GM12878 (cell line): ENCODE measurements around the gene MPZL1. TPM values are rescaled to one million over a fixed set of nuclear protein-coding genes. Genes with fewer than 3 reads are reported as not detected.
A peak's percentile ranks its signal among the peaks of the same experiment; 100 is the strongest.

Source experiments
- ATAC-seq: fragments of 200-7000 bp; cut with Tn5 transposase; 3 replicates; pipeline ENCODE4 v1.9.1; 2020; ENCODE audit warnings: mild to moderate bottlenecking, moderate library complexity
- BruUV-seq: library from RNA; stranded (reverse); fragments of 400-500 nt; replicated peaks from 2 replicates; lab custom pipeline; 2021; lab: Mats Ljungman, UMichigan
- CTCF ChIA-PET: fragments of 300-600 bp; sonication (Branson Sonifier 250); formaldehyde crosslinking; extraction: SDS; loops from one replicate; lab custom pipeline; 2021; ENCODE audit warnings: inconsistent platforms; lab: Yijun Ruan, JAX
- POLR2A ChIA-PET: fragments of 350-600 bp; formaldehyde crosslinking; extraction: SDS; loops from one replicate; lab custom pipeline; 2021; ENCODE audit warnings: inconsistent platforms; lab: Charles Lee
- RAD21 ChIA-PET: fragments of 300-600 bp; sonication (Branson Sonifier 250); formaldehyde crosslinking; loops from one replicate; lab custom pipeline; 2023; ENCODE audit warnings: antibody characterized with exemption; ENCODE audit not compliant: unreplicated experiment; lab: Charles Lee
- SMC1A ChIA-PET: fragments of 300-600 bp; sonication (Branson Sonifier 250); formaldehyde crosslinking; loops from one replicate; lab custom pipeline; 2023; ENCODE audit not compliant: unreplicated experiment, uncharacterized antibody; lab: Charles Lee
- DNase-seq: peaks from one replicate; pipeline ENCODE4 v3.0.0-alpha.2; 2011; ENCODE audit warnings: low read depth, low spot score
- FAIRE-seq: peaks from 3 replicates; lab custom pipeline; 2011; peaks lifted over from hg19 to GRCh38; lab: Jason Lieb, UNC
- H2AFZ ChIP-seq: 2 replicates; pipeline ENCODE4 v1.6.0; 2011; ENCODE audit warnings: low read depth, low read length, control low read depth; ENCODE audit not compliant: control insufficient read depth
- H3K27ac ChIP-seq: 2 replicates; pipeline ENCODE4 v1.5.1; 2011; ENCODE audit warnings: control low read depth; ENCODE audit not compliant: control insufficient read depth, insufficient read depth
- H3K27me3 ChIP-seq, 2 experiments: replicated peaks in 1 of 2; 2 replicates each; pipeline versions ENCODE4 v1.6.0 to v1.6.1; 2011; ENCODE audit warnings: low read length in 1 of 2; ENCODE audit not compliant: control insufficient read depth in 2 of 2, insufficient read depth in 2 of 2
- H3K36me3 ChIP-seq, 2 experiments: 2 replicates each; pipeline ENCODE4 v1.5.1; 2011; ENCODE audit warnings: low read length in 1 of 2; ENCODE audit not compliant: control insufficient read depth in 2 of 2, insufficient read depth in 2 of 2
- H3K4me1 ChIP-seq: 2 replicates; pipeline ENCODE4 v1.6.1; 2011; ENCODE audit warnings: mild to moderate bottlenecking, low read length, moderate library complexity, mixed read lengths; ENCODE audit not compliant: control insufficient read depth, insufficient read depth
- H3K4me2 ChIP-seq: 2 replicates; pipeline ENCODE4 v1.6.0; 2011; ENCODE audit warnings: control low read depth; ENCODE audit not compliant: control insufficient read depth, insufficient read depth
- H3K4me3 ChIP-seq: fragments of 200-600 bp; sonication (generic); 2 replicates; pipeline ENCODE4 v1.5.1; 2016
- H3K79me2 ChIP-seq: 2 replicates; pipeline ENCODE4 v1.6.0; 2011; ENCODE audit warnings: low read length; ENCODE audit not compliant: control insufficient read depth, insufficient read depth
- H3K9ac ChIP-seq: 2 replicates; pipeline ENCODE4 v1.8.0; 2011; ENCODE audit warnings: low read length, control low read depth, mixed read lengths; ENCODE audit not compliant: control insufficient read depth, insufficient read depth
- H3K9me3 ChIP-seq: replicated peaks from 3 replicates; pipeline ENCODE4 v1.5.1; 2011; ENCODE audit warnings: mild to moderate bottlenecking, low read length; ENCODE audit not compliant: control insufficient read depth, insufficient read depth
- H4K20me1 ChIP-seq: 2 replicates; pipeline ENCODE4 v1.6.0; 2011; ENCODE audit not compliant: control insufficient read depth, insufficient read depth
- BACH1 ChIP-seq: fragments of 450-650 bp; IDR thresholded peaks from 2 replicates; pipeline ENCODE4 v1.6.1; 2017; ENCODE audit warnings: mild to moderate bottlenecking, borderline replicate concordance
- CREM ChIP-seq: IDR thresholded peaks from 2 replicates; pipeline ENCODE4 v1.6.1; 2014; ENCODE audit warnings: antibody characterized with exemption, low read depth
- EZH2 ChIP-seq: IDR thresholded peaks from 2 replicates; pipeline ENCODE4 v1.6.1; 2012; ENCODE audit warnings: low read depth, mild to moderate bottlenecking, control low read depth, inconsistent platforms, low read length, borderline replicate concordance; ENCODE audit not compliant: control insufficient read depth
- IKZF1 ChIP-seq: fragments of 450-650 bp; conservative IDR thresholded peaks from 2 replicates; pipeline ENCODE4 v1.6.1; 2017; ENCODE audit warnings: antibody characterized with exemption, mild to moderate bottlenecking
- IKZF2 ChIP-seq, 2 experiments: fragments of 450-650 bp; IDR thresholded peaks; 2 replicates each; pipeline ENCODE4 v1.6.1; 2017; ENCODE audit warnings: mild to moderate bottlenecking in 2 of 2, moderate library complexity in 2 of 2
- KLF5 ChIP-seq: fragments of 450-650 bp; IDR thresholded peaks from 2 replicates; pipeline ENCODE4 v1.6.1; 2014; ENCODE audit warnings: mild to moderate bottlenecking; ENCODE audit not compliant: partially characterized antibody
- MEF2B ChIP-seq: fragments of 450-650 bp; IDR thresholded peaks from 2 replicates; pipeline ENCODE4 v1.6.1; 2018; ENCODE audit warnings: mild to moderate bottlenecking, moderate library complexity; ENCODE audit not compliant: partially characterized antibody, poor library complexity, severe bottlenecking
- MTA2 ChIP-seq: fragments of 450-650 bp; IDR thresholded peaks from 2 replicates; pipeline ENCODE4 v1.6.1; 2016; ENCODE audit warnings: low read depth, mild to moderate bottlenecking, moderate library complexity
- NFIC ChIP-seq: IDR thresholded peaks from 2 replicates; pipeline ENCODE4 v1.6.1; 2012; ENCODE audit warnings: low read depth, mild to moderate bottlenecking, inconsistent platforms, low read length, moderate library complexity
- NRF1 ChIP-seq: conservative IDR thresholded peaks from 2 replicates; pipeline ENCODE4 v1.6.1; 2011; ENCODE audit warnings: mild to moderate bottlenecking, low read depth, low read length, improper control_type of control experiment
- PAX5 ChIP-seq: IDR thresholded peaks from 2 replicates; pipeline ENCODE4 v1.6.1; 2011; ENCODE audit warnings: low read depth, low read length, borderline replicate concordance
- RBBP5 ChIP-seq: fragments of 200-600 bp; sonication (generic); conservative IDR thresholded peaks from 2 replicates; pipeline ENCODE4 v1.6.1; 2016
- RCOR1 ChIP-seq: conservative IDR thresholded peaks from 2 replicates; pipeline ENCODE4 v1.6.1; 2012; ENCODE audit warnings: low read depth, low read length, improper control_type of control experiment
- SIN3A ChIP-seq: IDR thresholded peaks from 2 replicates; pipeline ENCODE4 v1.6.1; 2012; ENCODE audit warnings: low read depth, low read length, improper control_type of control experiment
- SMC3 ChIP-seq: IDR thresholded peaks from 2 replicates; pipeline ENCODE4 v1.6.1; 2011; ENCODE audit warnings: low read length, improper control_type of control experiment, borderline replicate concordance
- STAT3 ChIP-seq: IDR thresholded peaks from 2 replicates; pipeline ENCODE4 v1.6.1; 2011; ENCODE audit warnings: low read depth, low read length, improper control_type of control experiment
- YY1 ChIP-seq: IDR thresholded peaks from 2 replicates; pipeline ENCODE4 v1.6.1; 2011; ENCODE audit warnings: low read depth, mild to moderate bottlenecking, low read length
- ZNF24 ChIP-seq: fragments of 450-650 bp; IDR thresholded peaks from 2 replicates; pipeline ENCODE4 v1.6.1; 2017; ENCODE audit warnings: antibody characterized with exemption, mild to moderate bottlenecking
- ZNF274 ChIP-seq: IDR thresholded peaks from one replicate; pipeline ENCODE4 v1.8.0; 2011; ENCODE audit not compliant: insufficient read length, insufficient read depth
- WGBS: methylation state at CpG from one replicate; pipeline ENCODE4 v1.1.6; 2016; ENCODE audit warnings: low lambda C conversion rate; ENCODE audit not compliant: insufficient replicate concordance, insufficient coverage; ENCODE audit errors: missing lambda C conversion rate; 5-methylcytosine and 5-hydroxymethylcytosine counted together
- in situ Hi-C: fragments of 300-500 bp; cut with MboI; formaldehyde crosslinking; loops from 9 replicates; pipeline ENCODE4 v1.14.3; 2018; ENCODE audit warnings: mixed read lengths
- intact Hi-C: fragments of 100-400 bp; cut with micrococcal nuclease; formaldehyde crosslinking; loops from one replicate; pipeline ENCODE4 v1.14.2; 2022; ENCODE audit not compliant: unreplicated experiment
- polyA plus RNA-seq, 11 experiments: library from polyadenylated mRNA; depleted of rRNA in 4 of 11; unstranded in 6 of 11; stranded (reverse) in 5 of 11; fragments of >200 nt; fragmentation: Nextera tagmentation in 4 of 11; fragmentation: Illumina TruSeq in 1 of 11; extraction: Ambion mirVana in 4 of 11; extraction: Trizol in 1 of 11; gene quantifications; 1 replicate in 1 of 11; 2 replicates in 10 of 11; pipeline versions ENCODE4 v1.2.1 to v1.2.3, GENCODE V29; 2011 to 2016; ENCODE audit warnings: inconsistent platforms in 2 of 11, missing spikeins in 2 of 11, low read depth in 1 of 11
- total RNA-seq, 4 experiments: library from RNA; depleted of rRNA in 3 of 4; stranded (reverse); fragments of >200 nt in 3 of 4; fragmentation: Illumina TruSeq in 1 of 4; extraction: Trizol in 1 of 4; gene quantifications; 2 replicates each; pipeline versions ENCODE4 v1.2.1 to v1.2.3, GENCODE V29; 2013 to 2021
- TF ChIP-seq, protein P1 (sequence below): fragments of 450-650 bp; IDR thresholded peaks from 2 replicates; pipeline ENCODE4 v1.6.1; 2017; ENCODE audit warnings: mild to moderate bottlenecking
- TF ChIP-seq, protein P2 (sequence below): fragments of 450-650 bp; IDR thresholded peaks from 2 replicates; pipeline ENCODE4 v1.6.1; 2018; ENCODE audit warnings: borderline replicate concordance, mild to moderate bottlenecking; ENCODE audit not compliant: partially characterized antibody

Gene MPZL1
- total and polyA plus RNA-seq, 10 of the 15 experiments (the other 5 are each of a cell fraction or from before 2014, with no cell fraction given): 9.8 to 60.9 (median 45.9) TPM

DNA sequence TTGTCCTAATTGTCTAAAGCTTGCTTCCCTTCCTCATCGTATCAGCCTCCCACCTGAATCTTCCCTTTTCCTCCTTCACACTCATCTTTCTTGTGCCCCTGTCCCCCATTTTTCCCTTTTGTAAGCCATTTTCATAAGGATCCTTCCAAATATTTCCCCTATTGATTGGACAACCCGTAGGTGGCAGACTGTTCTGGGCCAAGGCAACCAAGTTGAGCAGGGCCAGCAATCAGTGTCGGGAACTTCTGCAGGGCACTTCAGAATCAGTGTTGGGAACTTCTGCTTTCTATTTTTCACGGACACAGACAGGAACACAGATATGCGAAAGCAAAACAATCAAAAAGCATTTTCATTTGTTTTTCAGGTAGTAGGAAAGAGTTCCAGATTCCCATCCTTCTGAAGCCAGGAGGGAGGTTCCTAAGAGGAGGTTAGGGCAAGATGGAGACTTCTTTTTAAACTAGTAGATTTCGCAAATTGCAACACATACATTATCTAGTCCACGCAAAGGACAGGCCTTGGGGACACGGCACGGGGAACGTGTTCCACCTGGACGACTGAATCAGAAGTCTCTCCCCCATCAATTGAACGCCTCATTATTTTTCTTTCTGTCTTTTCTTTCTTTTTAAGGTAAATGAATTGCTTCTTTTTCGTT, 691 bp upstream of the MPZL1 start:
- WGBS: 2% methylated on average over 13 of the region's 13 CpGs
- peaks cover 31% of the 10 kb centered on the region for H3K4me1 ChIP-seq
- H3K9ac ChIP-seq: peak overlapping the region; percentile 69
- peaks cover 4% of the 10 kb centered on the region; the same call in 1 of the 2 replicates for H4K20me1 ChIP-seq
- H3K9me3 ChIP-seq: no peaks in the 10 kb centered on the region
- no peaks in the 10 kb centered on the region for H3K36me3 ChIP-seq
- peak overlapping the region; percentile 93 for H2AFZ ChIP-seq
- ChIA-PET CTCF (interaction anchor here (0.6 to 2.7 kb wide), 6 partner anchors 7 to 426 kb away, joined by 3 to 11 read pairs (median 4); partner anchors contain the start of gene CREG1), POLR2A (interaction anchor here (1.0 to 2.9 kb wide), 4 partner anchors 8 to 217 kb away, joined by 3 to 11 read pairs (median 4); no protein-coding TSS in a partner anchor), SMC1A (interaction anchor here (0.6 to 5.9 kb wide), 3 partner anchors 32 to 362 kb away, joined by 3 to 34 read pairs (median 3); no protein-coding TSS in a partner anchor), RAD21 (interaction anchor here (0.6 to 1.5 kb wide), 4 partner anchors 19 to 213 kb away, joined by 3 read pairs; no protein-coding TSS in a partner anchor)
- H3K4me3 ChIP-seq: peak overlapping the region; percentile 89
- peak overlapping the region; percentile 80 for H3K27ac ChIP-seq
- ATAC-seq (peak; percentile 31), FAIRE-seq (no peak), DNase-seq (no peak)
- H3K4me2 ChIP-seq: peak overlapping the region; percentile 83
- H3K79me2 ChIP-seq: peaks cover 40% of the 10 kb centered on the region
- in situ Hi-C loops: no loop called here
- intact Hi-C loops: loop anchor here (1.0 kb wide), 1 partner anchor 82 kb away; no protein-coding TSS in a partner anchor
- TSS peak; percentile 82 for BruUV-seq
- no peaks in the 10 kb centered on the region for H3K27me3 ChIP-seq
- TF ChIP-seq SMC3 (no peak), NFIC (no peak), EZH2 (no peak), BACH1 (no peak), CREM (no peak), PAX5 (no peak), ZNF274 (no peak), RCOR1 (0 out of 2 replicates have a peak, but pooled peaks have one; percentile 36), RBBP5 (no peak), MTA2 (peak; percentile 24; the same call in 1 of the 2 replicates), MEF2B (no peak), STAT3 (no peak), YY1 (no peak), NRF1 (no peak), SIN3A (no peak), KLF5 (no peak), IKZF2 (IDR thresholded peaks at IDR 0.05) (peak; percentile 65 to 77), IKZF1 (peak; percentile 28; the same call in 1 of the 2 replicates), ZNF24 (no peak)
- TF ChIP-seq, protein P1, sequence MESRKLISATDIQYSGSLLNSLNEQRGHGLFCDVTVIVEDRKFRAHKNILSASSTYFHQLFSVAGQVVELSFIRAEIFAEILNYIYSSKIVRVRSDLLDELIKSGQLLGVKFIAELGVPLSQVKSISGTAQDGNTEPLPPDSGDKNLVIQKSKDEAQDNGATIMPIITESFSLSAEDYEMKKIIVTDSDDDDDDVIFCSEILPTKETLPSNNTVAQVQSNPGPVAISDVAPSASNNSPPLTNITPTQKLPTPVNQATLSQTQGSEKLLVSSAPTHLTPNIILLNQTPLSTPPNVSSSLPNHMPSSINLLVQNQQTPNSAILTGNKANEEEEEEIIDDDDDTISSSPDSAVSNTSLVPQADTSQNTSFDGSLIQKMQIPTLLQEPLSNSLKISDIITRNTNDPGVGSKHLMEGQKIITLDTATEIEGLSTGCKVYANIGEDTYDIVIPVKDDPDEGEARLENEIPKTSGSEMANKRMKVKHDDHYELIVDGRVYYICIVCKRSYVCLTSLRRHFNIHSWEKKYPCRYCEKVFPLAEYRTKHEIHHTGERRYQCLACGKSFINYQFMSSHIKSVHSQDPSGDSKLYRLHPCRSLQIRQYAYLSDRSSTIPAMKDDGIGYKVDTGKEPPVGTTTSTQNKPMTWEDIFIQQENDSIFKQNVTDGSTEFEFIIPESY: no peak
- TF ChIP-seq, protein P2, sequence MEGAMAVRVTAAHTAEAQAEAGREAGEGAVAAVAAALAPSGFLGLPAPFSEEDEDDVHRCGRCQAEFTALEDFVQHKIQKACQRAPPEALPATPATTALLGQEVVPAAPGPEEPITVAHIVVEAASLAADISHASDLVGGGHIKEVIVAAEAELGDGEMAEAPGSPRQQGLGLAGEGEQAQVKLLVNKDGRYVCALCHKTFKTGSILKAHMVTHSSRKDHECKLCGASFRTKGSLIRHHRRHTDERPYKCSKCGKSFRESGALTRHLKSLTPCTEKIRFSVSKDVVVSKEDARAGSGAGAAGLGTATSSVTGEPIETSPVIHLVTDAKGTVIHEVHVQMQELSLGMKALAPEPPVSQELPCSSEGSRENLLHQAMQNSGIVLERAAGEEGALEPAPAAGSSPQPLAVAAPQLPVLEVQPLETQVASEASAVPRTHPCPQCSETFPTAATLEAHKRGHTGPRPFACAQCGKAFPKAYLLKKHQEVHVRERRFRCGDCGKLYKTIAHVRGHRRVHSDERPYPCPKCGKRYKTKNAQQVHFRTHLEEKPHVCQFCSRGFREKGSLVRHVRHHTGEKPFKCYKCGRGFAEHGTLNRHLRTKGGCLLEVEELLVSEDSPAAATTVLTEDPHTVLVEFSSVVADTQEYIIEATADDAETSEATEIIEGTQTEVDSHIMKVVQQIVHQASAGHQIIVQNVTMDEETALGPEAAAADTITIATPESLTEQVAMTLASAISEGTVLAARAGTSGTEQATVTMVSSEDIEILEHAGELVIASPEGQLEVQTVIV: no peak
